Measurements from ENCODE around the gene RELN.

GRCh38 chr7:103762065-103762760, 227.2 kb downstream of the RELN start:
- no peak for TF ChIP-seq CTCF (IDR thresholded peaks at IDR 0.05 in 2 of 3, conservative IDR thresholded peaks at IDR 0.05 in 1 of 3; ENCODE audit: borderline replicate concordance in 1 of 3, insufficient read depth in 1 of 3, low read depth in 2 of 3, low read length in 2 of 3)
- no peak for TF ChIP-seq SRF (IDR thresholded peaks at IDR 0.05; ENCODE audit: low read depth)
- TF ChIP-seq ZNF274 (IDR thresholded peaks at IDR 0.05; ENCODE audit: low read depth, low read length): no peak
- no peak for TF ChIP-seq EZH2phosphoT487 (IDR thresholded peaks at IDR 0.05; ENCODE audit: borderline replicate concordance)

All from HCT116 (cell line).